KG1 (cell line): ENCODE data around the gene GIPC3.

Source experiments
- DNase-seq: peaks from one replicate; lab custom pipeline; 2025; lab: John Stamatoyannopoulos, UW

GIPC3 gene

GRCh38 chr19:3638208-3639193 is 53.2 kb downstream of the GIPC3 start:
- DNase-seq = no peak

DNA sequence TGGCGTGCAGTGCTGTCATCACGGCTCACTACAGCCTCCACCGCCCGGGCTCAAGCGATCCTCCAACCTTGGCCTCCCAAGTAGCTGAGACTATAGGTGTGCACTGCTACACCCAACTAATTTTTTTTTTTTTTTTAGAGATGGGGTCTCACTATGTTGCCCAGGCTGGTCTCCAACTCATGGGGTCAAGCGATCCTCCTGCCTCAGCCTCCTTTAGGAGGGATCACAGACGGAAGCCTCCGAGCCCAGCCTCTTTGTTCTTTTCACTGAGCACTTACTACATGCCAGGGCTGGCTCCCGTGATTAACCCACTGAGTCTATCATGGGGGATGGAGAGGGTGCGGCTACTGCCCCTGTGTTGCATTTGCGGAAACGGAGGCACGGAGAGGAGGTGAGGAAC is 54.2 kb downstream of the GIPC3 start:
- DNase-seq = no peak

- DNase-seq = no peak
Observed at GRCh38 chr19:3641515-3642269, 56.4 kb downstream of the GIPC3 start.

DNA sequence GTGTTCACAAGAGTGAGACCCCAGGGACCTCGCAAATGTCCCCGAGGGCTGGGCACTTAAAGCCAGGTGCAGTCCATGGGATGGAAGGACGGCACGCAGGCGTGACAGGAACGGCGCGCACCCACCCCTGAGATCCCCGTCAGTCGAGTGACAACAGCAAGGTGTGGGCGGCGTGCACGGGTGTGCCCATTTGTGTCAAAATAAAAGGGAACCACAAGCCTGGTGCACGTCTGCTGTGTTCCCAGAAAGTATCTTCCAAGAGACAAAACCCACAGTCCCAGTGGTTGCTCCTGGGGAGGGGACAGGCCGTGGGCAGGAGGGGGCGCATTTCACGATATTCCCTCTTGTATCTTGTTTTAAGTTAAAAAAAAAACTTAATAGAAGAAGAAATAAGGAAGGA is 57.0 kb downstream of the GIPC3 start:
- no peak for DNase-seq
